GM21576 (cell line): ENCODE results near the gene ZCCHC14.
"Not testable (repeated sequence)": the region's sequence is repeated elsewhere in the genome, so short reads cannot be mapped to it uniquely, and the experiment has no call there.

Experiments
- ATAC-seq: cut with Tn5 transposase; IDR thresholded peaks from one replicate; pipeline ENCODE4 v1.9.1; 2021; ENCODE audit warnings: mild to moderate bottlenecking, moderate library complexity; ENCODE audit not compliant: unreplicated experiment

Gene ZCCHC14

DNA sequence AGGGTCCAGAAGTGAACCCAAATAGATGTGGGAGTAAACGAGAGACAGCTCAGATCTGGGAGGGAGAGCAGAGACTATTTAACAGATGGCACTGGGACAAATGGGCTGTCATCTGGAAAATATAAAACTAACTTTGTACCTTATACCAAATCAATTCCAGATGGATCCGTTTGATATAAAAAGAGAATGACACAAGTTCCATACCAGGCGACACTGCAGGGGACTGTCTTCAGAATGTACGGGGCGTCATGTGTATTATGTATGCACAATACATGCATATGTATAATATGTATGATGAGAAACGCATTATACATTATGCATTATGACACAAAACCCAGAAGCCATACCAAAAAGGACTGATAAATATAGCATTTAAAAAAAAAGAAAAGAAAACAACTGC, 10.2 kb downstream of the ZCCHC14 start:
- not testable (repeated sequence) for ATAC-seq

GRCh38 chr16:87482266-87482665, 10.6 kb downstream of the ZCCHC14 start:
- no peak for ATAC-seq

DNA sequence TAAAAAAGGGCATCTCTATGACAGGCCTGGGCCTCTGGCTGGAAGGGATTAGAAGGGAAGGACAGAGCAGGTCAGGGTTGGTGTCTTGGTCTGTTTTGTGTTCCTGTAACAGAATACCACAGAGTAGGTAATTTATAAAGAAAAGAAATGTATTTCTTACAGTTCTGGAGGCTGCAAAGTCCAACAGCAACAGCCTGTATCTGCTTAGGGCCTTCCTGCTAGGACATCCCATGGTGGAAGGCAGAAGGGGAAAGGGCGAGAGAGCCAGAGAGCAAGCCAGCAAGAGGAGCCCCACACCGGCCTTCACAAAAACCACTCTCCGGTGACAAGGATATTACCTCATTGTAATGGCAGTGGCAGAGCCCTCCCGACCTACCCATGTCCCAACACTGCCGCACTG, 11.1 kb downstream of the ZCCHC14 start:
- ATAC-seq: not testable (repeated sequence)

- ATAC-seq: not testable (repeated sequence)
These were observed 15.4 kb downstream of the ZCCHC14 start for GRCh38 chr16:87477209-87477981.

GRCh38 chr16:87474566-87474996, 18.2 kb downstream of the ZCCHC14 start:
- no peak for ATAC-seq

DNA sequence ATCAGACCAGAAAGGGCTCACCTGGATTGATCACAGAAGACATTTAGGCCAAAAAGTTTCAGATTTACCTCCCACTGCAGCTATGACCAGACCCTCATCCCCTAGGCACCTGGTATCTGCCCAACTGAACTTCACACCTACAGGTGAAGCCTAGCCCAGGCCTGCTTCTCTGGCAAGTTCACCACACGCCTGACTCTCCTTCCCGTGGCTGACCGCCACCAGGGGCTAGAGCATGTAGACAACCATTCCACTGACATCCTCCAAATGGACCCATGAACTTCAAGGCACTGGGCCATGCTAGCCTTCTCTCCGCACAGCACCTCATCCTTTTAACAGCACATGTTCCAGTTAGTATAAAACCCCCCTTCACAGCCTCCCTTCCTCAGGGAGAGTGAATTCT, 18.8 kb downstream of the ZCCHC14 start:
- ATAC-seq: no peak

DNA sequence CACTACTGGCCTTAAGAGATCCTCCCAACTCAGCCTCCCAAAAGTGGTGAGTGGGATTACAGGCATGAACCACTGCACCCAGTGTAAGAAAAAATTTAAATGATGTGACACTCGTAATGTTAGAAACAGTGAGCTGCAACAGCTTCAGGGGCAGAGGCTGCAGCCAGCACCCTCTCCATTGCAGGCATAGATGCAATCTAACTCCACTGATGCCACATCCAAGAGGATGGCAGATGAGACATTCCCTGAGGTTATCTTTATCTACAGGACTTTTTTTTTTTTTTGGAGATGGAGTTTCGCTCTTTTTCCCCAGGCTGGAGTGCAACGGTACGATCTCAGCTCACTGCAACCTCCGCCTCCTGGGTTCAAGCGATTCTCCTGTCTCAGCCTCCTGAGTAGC, 19.9 kb downstream of the ZCCHC14 start:
- ATAC-seq: no peak

GRCh38 chr16:87472142-87472778, 20.6 kb downstream of the ZCCHC14 start:
- ATAC-seq: no peak

GRCh38 chr16:87471278-87472141, 21.3 kb downstream of the ZCCHC14 start:
- no peak for ATAC-seq

DNA sequence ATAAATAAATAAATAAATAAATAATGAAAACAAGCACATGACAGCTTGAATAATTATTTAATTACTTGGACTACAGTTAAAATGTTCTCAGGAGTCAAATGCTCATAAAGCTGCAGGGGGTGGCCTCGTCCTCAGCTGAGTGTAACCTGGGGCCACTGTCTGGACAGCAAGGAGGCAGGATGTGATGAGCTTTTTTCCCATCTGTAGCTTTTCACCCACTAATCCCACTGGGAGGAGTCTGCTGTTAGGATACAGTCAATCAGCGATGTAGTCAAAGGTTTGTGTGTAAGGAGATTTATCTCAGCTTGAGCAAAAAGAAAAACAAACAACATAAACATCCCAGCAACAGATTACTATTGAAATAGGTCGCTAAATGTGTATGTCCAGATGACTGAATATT, 22.5 kb downstream of the ZCCHC14 start:
- ATAC-seq: no peak

- no peak for ATAC-seq
These were observed 23.7 kb downstream of the ZCCHC14 start for GRCh38 chr16:87469169-87469568.

GRCh38 chr16:87468550-87468949, 24.3 kb downstream of the ZCCHC14 start:
- ATAC-seq: no peak

DNA sequence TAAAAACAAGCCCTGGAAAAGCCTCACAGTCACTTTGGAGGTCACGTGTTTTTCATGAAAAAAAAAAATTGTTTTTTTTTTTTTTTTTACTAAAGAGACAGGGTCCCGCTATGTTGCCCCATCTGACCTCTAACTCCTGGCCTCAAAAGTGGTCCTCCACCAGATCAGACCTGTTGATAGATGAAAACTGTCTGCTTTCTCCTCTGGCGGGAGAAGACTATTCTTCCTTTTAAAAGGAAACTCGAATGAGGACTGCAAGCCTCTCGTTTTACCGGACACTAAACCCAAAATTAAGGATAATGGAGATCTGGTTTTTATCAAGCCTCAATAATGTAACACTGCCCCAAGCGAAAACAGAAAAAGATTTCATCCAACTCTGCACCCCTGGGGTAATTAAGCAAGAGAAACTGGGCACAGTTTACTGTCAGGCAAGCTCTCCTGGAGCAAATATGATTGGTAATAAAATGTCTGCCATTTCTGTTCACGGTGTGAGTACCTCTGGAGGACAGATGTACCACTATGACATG, 25.8 kb downstream of the ZCCHC14 start:
- ATAC-seq: no peak

DNA sequence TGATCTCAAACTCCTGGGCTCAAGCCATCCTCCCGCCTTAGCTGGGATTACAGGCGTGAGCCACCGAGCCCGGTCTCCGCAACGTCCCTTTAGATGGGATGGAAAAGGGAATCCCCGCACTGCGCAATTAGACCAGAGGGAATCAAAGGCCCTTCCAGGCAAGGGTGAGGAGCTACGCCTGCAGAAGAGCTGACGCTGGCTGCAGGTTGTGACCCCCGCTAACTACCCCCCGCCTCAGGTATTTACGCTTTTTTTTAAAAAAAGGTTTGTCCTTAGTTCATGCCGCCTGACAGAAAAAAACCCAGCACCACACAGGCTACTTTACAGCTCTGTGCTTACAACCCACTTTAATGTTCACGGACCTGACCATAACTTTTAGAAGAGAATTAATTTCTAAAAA, 26.9 kb downstream of the ZCCHC14 start:
- no peak for ATAC-seq

DNA sequence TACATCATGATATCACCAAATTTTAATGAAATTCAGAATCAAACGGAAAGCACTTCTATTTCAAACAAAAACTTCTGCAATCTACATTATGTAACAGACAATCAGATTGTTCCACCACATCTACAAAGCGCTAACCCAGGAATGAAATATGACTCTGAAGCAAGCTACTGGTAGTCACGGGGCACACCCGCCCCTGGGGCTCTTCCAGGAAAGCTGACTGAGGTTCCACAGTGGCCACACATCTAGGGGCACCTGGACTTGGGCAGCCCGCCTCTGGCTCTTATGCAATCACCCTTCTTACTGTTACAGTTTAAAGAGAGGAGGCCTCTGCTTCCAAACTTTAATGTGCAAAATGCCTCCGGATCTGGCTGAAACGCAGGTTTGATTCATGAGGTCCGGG, 27.5 kb downstream of the ZCCHC14 start:
- ATAC-seq: no peak

GRCh38 chr16:87464691-87465300, 28.0 kb downstream of the ZCCHC14 start:
- no peak for ATAC-seq

GRCh38 chr16:87463722-87464690, 28.8 kb downstream of the ZCCHC14 start:
- ATAC-seq: no peak

DNA sequence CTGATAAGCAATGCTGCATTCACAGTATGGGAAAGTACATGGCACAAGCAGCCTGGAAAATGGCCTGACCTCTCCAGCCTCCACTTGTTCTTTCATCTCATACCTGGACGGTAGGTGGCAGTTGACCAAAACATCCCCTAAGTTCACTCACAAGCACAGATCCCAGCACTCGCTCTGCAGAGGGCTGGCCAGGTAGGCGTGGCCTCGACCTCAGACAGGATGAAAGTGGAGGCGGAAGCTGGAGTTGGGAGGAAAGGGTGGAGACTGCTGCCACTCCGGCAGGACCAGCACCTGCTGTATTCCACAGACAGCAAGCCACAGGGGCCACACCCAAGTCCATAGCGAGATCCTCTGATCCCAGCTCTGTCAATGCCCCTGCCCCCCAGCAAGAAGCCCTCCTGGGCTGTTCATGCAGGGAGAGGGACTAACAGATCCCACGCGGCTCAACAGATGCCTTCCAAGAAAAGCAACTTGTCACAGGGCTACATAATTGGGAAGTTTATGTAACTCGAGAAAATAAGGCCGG, 31.3 kb downstream of the ZCCHC14 start:
- ATAC-seq: peak; percentile 42

DNA sequence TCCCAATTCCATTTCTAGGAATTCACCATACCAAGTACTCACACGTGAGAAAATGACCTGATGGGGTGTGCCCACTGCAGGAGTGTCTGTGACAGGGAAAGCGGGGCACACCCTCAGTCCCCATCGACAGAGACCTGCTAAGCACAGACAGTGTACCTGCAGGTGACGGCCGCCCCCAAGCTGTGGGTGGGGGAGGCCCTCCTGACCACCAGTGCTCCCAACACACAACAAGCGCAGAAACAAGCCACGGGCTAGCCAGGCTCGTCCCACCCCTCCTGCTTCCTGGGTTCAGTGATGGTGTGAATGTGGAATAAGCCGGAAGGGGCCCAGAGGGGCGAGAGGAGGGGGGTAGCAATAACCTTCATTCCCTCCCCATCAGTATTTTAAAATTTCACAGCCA, 31.9 kb downstream of the ZCCHC14 start:
- no peak for ATAC-seq
